Right renal pelvis (tissue), 4 donors: Measurements from ENCODE around the gene AIM2. TPM values are rescaled to one million over a fixed set of nuclear protein-coding genes. Genes with fewer than 3 reads are reported as not detected.
"Not testable (repeated sequence)": the region's sequence is repeated elsewhere in the genome, so short reads cannot be mapped to it uniquely, and the experiment has no call there.

ENCODE experiments used
- DNase-seq, 4 donors: peaks; one replicate each; pipeline ENCODE4 v3.0.0-alpha.2; 2013; ENCODE audit warnings: low read depth in 4 of 4, low spot score in 3 of 4, missing footprints in 1 of 4
- polyA plus RNA-seq, 4 donors: library from polyadenylated mRNA; unstranded; fragments of 120-200 nt; gene quantifications; one replicate each; pipeline ENCODE4 v1.2.1, GENCODE V29; 2013; ENCODE audit not compliant: insufficient read length in 4 of 4

The AIM2 gene
- polyA plus RNA-seq, 4 donors, result 0.11 to 0.18 (median 0.13) TPM; not detected in 1

DNA sequence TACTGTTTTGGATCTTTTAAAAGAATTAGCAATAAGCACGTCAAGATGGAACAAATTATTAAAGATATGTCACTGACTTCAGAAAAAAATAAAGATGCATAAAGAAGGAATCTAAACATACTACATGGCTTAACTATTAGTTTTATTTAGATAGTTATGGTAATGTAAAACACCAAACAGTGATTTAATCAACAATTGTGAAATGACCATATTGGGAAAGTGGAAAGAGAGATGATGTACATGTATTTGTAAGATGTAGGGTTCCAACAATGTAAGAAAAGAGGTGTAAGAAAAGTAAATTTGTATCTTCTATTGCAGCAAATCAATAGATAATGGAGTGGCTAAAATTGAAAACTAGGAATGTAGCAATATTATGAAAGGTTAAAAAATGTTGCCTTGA, 6.4 kb upstream of the AIM2 start:
- no peak for DNase-seq

GRCh38 chr1:159081626-159082025, 5.1 kb upstream of the AIM2 start:
- no peak for DNase-seq

DNA sequence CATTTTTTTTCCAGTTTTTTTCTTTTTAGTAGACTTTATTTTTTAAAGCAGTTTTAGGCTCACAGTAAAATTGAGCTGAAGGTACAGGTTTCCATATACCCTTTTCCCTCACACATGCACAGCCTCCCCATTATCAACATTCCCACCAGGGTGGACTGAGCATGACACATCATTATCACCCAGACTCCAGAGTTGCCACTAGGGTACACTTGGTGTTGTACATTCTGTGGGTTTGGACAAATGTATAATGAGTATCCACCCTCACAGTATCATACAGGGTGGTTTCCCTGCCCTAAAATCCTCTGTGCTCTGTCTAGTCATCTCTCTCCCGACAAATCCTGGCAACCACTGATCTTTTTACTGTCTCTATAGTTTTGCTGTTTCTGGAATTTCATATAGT, 3.0 kb upstream of the AIM2 start:
- DNase-seq, result no peak

- no peak for DNase-seq
Observed at GRCh38 chr1:159077120-159077961, 775 bp upstream of the AIM2 start.

DNA sequence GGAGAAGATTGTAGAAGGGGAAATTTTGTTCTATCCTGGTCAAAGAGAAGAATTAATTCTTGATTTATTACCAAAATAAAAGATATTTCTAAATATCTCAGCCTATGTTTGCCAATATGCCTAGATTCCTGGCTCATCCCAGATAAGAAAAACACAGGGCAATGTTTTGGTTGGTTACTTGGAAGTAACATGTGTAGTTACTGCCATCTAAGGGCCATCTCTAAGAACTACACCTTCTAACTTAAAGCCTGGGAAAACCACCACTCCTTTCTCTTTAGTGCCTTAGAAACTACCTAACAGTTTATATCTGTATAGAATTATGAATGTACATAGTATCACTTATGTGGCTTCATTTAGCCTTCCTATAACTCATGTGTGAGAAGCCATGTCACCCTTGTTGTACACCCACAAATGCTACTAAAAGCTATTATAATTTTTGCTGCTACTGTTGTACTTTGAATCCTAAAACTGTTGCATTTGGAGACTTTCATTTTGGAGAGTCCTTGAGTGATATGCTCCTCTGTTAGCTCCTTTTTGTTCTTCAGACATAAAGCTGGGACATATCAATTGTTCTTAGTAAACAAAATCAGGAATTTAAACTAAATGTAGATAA, 4.5 kb downstream of the AIM2 start:
- DNase-seq, result peak; percentile 17 to 43 (median 30)

- DNase-seq, result no peak
Observed at GRCh38 chr1:159068886-159069285, 7.7 kb downstream of the AIM2 start.

GRCh38 chr1:159067699-159068621, 8.6 kb downstream of the AIM2 start:
- DNase-seq, result no peak

GRCh38 chr1:159066108-159066507, 10.5 kb downstream of the AIM2 start:
- DNase-seq, result no peak

- no peak for DNase-seq
Observed at GRCh38 chr1:159065106-159065505, 11.5 kb downstream of the AIM2 start.

DNA sequence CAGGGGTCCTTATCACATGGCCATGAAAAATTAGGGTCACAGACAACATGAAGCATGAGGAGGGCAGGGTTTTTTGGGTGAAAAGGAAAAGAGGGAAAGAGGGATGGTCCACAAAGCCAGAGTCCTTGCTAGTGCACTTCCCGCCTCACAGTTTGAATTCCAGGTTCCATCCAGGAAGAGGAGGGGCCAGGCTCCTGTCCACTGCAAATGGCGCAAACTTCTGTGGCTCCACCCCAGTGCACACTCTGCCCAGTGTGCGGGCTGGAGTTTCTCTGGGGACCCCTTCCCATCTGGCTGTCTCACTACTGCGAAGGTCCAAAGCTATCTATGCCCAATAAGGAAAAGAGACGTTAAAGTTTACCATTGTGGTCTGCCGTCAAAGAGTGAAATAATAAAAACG, 17.8 kb downstream of the AIM2 start:
- no peak for DNase-seq

- DNase-seq, result no peak
Observed at GRCh38 chr1:159056069-159056698, 20.4 kb downstream of the AIM2 start.

DNA sequence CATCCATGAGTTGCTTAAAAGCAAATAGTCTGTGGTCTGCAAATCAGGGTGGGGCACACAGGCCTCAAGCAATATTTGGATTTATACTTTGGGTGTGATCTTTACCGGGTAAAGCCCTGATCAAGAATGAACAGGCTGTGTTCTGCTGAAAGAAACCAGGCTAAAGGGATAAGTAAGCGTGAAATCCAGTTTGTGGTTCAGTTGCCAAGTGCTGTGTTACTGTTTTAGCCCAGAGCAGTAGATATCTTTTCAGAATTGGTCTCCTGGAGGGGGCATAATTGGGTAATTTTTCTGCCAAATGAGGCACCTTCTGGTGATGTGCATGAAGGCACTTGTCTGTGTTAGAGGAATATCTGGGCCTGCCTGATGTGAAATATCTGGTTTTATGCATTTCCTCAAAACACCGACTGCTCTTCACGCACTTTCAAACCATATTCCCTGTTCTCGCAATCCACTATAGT, 21.4 kb downstream of the AIM2 start:
- no peak for DNase-seq

- no peak for DNase-seq
Observed at GRCh38 chr1:159054427-159054826, 22.1 kb downstream of the AIM2 start.

- no peak for DNase-seq
Observed at GRCh38 chr1:159051436-159051835, 25.1 kb downstream of the AIM2 start.

DNA sequence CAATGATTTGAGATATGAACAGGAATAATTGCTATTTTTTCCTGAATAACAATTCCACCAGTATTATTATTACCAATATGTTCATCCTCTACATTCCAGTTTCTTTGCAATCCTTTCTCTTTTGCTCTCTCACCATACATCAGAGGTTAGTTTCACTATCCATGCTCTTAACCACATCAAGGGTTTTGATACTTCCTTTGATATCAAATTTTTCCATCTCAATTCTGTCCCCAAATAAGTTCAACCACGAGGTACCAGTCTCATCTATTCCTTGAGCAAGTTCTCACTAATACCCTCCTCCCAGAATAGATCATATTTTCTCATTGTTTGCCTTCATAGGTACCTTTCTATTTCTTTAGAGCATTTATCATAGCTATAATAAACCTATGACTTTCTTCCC, 30.1 kb downstream of the AIM2 start:
- DNase-seq, result not testable (repeated sequence)

DNA sequence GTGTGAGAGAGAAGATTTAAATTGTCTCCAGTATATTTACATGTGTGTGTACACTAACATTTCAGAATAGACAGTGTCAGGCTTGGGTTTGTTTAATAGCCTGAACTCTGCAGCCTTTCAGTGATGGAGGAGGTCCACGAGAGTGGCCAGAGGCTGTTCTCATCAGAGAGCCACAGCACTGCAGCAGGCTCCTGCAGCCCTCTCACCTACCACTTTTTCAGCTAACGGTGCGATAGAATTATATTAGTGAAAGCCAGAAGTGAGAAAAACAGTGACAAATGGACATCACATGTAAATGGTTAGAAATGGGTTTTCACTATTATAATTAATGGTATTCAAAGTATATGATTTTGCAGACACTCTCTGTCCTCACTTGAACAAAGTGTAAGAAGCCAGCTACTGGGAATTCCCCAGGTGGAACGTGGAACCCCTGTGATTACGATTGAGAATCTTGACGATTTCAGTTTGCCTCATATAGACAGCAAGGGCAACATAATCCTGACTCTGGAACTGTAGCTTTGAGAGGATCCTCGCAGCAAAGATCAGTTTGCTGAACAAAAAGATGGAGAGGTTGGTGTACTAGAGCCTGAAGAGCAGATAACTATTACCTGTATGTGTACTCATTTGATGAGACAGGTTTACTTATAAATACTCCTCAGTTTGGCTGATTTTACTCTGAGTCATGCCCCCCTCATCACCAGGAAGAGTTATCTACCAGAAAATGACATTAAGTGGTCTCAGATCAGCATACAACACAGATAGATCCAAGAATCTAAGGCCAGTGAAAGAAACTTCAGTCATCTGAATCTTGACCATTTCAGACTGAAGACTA, 35.5 kb downstream of the AIM2 start:
- DNase-seq, result no peak

DNA sequence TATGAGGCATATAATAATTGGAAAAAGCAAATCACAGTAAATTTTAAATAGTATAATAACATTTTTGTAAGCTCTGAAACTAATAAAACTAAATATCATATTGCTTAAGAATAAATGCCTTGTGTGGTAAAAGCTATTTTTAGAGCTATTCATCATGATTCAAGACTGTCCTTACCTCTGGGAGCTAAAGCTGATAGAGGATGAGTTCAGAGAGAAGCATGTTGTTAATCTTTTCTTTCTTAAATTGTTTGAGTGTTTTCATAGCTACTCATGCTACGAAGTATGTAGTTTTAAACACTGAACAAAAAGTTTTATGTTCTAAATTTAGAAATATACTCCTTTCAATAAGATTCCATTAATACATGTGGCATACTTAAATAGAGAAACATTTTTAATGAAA, 36.4 kb downstream of the AIM2 start:
- DNase-seq, result no peak

DNA sequence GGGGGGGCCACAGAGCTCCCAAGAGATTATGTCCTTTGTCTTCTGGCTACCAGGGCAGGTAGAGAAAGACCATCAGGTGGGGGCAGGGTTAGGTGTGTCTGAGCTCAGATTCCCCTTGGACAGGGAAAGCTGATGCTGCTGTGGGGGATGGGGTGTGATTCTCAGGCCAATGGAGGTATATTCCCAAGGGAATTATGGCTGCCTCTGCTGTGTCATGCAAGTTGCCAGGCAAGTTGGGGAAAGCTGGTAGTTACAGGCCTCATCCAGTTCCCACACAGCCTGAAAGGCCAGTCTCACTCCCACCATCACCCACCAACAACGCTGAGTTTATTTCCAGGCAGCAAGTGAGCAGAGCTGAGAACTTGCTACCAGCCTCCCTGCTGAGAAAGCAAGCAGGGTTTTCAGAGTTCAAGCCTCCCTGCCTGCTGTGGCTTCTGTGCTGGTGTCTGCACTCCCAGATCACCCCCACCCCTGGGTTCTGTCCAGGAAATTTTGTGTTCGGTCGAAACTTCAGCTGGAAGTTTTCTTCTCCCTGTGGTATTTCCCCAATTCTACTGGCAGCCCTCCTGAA, 45.6 kb downstream of the AIM2 start:
- DNase-seq, result no peak

DNA sequence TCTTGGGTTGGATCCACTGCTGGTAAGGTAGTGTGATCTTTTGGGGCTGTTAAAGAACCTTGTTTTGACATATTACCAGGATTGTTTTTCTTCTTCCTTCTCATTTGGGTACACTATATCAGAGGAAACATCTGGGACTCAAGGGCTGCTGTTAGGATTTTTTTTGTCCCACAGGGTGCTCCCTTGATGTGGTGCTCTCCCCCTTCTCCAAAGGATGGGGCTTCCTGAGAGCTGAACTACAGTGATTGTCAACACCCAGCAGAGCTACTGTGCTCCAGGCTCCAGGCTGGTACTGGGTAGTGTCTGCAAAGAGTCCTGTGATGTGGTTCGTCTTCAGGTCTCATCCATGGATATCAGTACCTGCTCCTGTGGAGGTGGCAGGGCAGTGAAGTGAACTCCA, 46.3 kb downstream of the AIM2 start:
- DNase-seq, result no peak
